Smooth muscle cell (in vitro differentiated cells): ENCODE results near the gene ANKS6. TPM values are rescaled to one million over a fixed set of nuclear protein-coding genes. Genes with fewer than 3 reads are reported as not detected.

Experiments used
- DNase-seq: peaks from one replicate; lab custom pipeline; 2025; ENCODE audit not compliant: unreplicated experiment; lab: John Stamatoyannopoulos, UW
- H2AFZ ChIP-seq: fragments of 200-600 bp; sonication (generic); 2 replicates; pipeline ENCODE4 v1.6.0; 2016; ENCODE audit warnings: antibody characterized with exemption, low read depth, mild to moderate bottlenecking
- H3F3A ChIP-seq: fragments of 200-600 bp; sonication (generic); 2 replicates; pipeline ENCODE4 v1.6.0; 2017; ENCODE audit warnings: antibody characterized with exemption, low read depth
- H3K27ac ChIP-seq: fragments of 200-600 bp; sonication (generic); 2 replicates; pipeline ENCODE4 v1.5.1; 2016; ENCODE audit warnings: low read depth, mild to moderate bottlenecking
- H3K27me3 ChIP-seq: fragments of 200-600 bp; sonication (generic); 2 replicates; pipeline ENCODE4 v1.6.1; 2016; ENCODE audit warnings: low read depth, mild to moderate bottlenecking
- H3K36me3 ChIP-seq: fragments of 200-600 bp; sonication (generic); 2 replicates; pipeline ENCODE4 v1.5.1; 2016; ENCODE audit warnings: low read depth
- H3K4me1 ChIP-seq: fragments of 200-600 bp; sonication (generic); 2 replicates; pipeline ENCODE4 v1.5.1; 2016; ENCODE audit warnings: low read depth
- H3K4me2 ChIP-seq: fragments of 200-600 bp; sonication (generic); 2 replicates; pipeline ENCODE4 v1.6.0; 2016; ENCODE audit warnings: mild to moderate bottlenecking
- H3K4me3 ChIP-seq: fragments of 200-600 bp; sonication (generic); 2 replicates; pipeline ENCODE4 v1.5.1; 2016; ENCODE audit warnings: mild to moderate bottlenecking
- H3K79me2 ChIP-seq: fragments of 200-600 bp; sonication (generic); 2 replicates; pipeline ENCODE4 v1.6.0; 2016; ENCODE audit warnings: low read depth, mild to moderate bottlenecking
- H3K9ac ChIP-seq: fragments of 200-600 bp; sonication (generic); 2 replicates; pipeline ENCODE4 v1.6.0; 2016; ENCODE audit warnings: low read depth
- H3K9me3 ChIP-seq: fragments of 200-600 bp; sonication (generic); replicated peaks from 2 replicates; pipeline ENCODE4 v1.5.1; 2016; ENCODE audit warnings: low read depth
- H4K20me1 ChIP-seq: fragments of 200-600 bp; sonication (generic); 2 replicates; pipeline ENCODE4 v1.6.0; 2016; ENCODE audit warnings: low read depth
- WGBS: methylation state at CpG from one replicate; pipeline ENCODE4 v1.1.7; 2016; ENCODE audit warnings: low lambda C conversion rate; 5-methylcytosine and 5-hydroxymethylcytosine counted together
- polyA plus RNA-seq: library from polyadenylated mRNA; unstranded; fragments of >200 nt; fragmentation: Nextera tagmentation; extraction: Ambion mirVana; gene quantifications from 2 replicates; pipeline ENCODE4 v1.2.1, GENCODE V29; 2016
- total RNA-seq: library from RNA; depleted of rRNA; stranded (reverse); fragments of >200 nt; gene quantifications from 2 replicates; pipeline ENCODE4 v1.2.3, GENCODE V29; 2014
- TF ChIP-seq, protein P1 (sequence below): fragments of 200-600 bp; sonication (generic); IDR thresholded peaks from 2 replicates; pipeline ENCODE4 v1.5.1; 2017; ENCODE audit warnings: borderline replicate concordance, mild to moderate bottlenecking, antibody characterized with exemption; ENCODE audit not compliant: insufficient read depth, poor library complexity, severe bottlenecking

The ANKS6 gene
- total and polyA plus RNA-seq, 2 experiments from 2014 or later, result 10.5 to 13.6 TPM

DNA sequence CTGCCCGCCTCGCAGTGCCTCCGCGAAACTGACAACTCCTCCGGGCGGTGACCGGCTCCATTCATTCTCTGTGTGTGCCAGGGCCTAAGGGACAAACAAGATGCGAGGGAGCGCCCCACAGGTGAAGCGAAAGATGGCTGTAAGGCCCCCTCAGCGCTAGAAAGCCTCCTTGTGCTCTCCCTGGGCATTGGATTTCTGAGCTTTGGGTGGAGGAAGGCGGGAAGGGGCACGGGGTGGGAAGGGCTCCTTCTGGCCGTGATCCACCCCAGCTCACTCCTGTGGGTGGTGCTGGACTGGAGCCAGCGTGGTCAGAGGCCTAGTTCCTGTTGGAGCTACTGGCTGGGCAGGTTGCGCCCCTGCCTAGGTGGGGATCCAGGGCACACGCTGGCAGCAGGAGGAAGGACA is 12.1 kb upstream of the ANKS6 start:
- H2AFZ ChIP-seq, result peak overlapping the region; percentile 77
- H3K4me2 ChIP-seq, result peak overlapping the region; percentile 99
- peak overlapping the region; percentile 60 for H3K4me3 ChIP-seq
- no peak for DNase-seq
- H4K20me1 ChIP-seq, result no peaks in the 10 kb centered on the region
- TF ChIP-seq, protein P1, sequence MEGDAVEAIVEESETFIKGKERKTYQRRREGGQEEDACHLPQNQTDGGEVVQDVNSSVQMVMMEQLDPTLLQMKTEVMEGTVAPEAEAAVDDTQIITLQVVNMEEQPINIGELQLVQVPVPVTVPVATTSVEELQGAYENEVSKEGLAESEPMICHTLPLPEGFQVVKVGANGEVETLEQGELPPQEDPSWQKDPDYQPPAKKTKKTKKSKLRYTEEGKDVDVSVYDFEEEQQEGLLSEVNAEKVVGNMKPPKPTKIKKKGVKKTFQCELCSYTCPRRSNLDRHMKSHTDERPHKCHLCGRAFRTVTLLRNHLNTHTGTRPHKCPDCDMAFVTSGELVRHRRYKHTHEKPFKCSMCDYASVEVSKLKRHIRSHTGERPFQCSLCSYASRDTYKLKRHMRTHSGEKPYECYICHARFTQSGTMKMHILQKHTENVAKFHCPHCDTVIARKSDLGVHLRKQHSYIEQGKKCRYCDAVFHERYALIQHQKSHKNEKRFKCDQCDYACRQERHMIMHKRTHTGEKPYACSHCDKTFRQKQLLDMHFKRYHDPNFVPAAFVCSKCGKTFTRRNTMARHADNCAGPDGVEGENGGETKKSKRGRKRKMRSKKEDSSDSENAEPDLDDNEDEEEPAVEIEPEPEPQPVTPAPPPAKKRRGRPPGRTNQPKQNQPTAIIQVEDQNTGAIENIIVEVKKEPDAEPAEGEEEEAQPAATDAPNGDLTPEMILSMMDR, result no peak
- H3K27me3 ChIP-seq, result peaks cover 25% of the 10 kb centered on the region
- peaks cover 29% of the 10 kb centered on the region for H3K4me1 ChIP-seq
- 54% methylated on average over 16 of the region's 17 CpGs for WGBS
- no peak overlapping the region for H3K9ac ChIP-seq
- H3F3A ChIP-seq, result peaks cover 8% of the 10 kb centered on the region
- H3K9me3 ChIP-seq, result no peaks in the 10 kb centered on the region
- H3K36me3 ChIP-seq, result no peaks in the 10 kb centered on the region
- H3K27ac ChIP-seq, result no peak overlapping the region
- H3K79me2 ChIP-seq, result no peaks in the 10 kb centered on the region

DNA sequence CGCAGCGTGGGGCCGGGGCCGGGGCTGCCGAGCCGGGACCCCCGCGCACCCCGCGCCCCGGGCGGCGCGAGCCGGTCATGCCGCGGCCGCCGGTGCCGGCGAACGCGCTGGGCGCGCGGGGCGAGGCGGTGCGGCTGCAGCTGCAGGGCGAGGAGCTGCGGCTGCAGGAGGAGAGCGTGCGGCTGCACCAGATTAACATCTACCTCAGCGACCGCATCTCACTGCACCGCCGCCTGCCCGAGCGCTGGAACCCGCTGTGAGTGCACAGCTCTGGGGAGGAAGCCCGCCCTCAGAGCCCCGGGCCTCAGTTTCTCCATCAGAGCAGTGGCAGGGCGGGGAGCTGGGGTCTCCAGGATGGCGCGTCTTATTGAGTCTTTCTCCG is 11.4 kb upstream of the ANKS6 start:
- H3K9me3 ChIP-seq, result no peaks in the 10 kb centered on the region
- WGBS, result 1% methylated on average over 37 of the region's 46 CpGs
- H2AFZ ChIP-seq, result peak overlapping the region; percentile 77
- no peak for DNase-seq
- H3K27me3 ChIP-seq, result peaks cover 31% of the 10 kb centered on the region
- H3K27ac ChIP-seq, result no peak overlapping the region
- H3K4me3 ChIP-seq, result peak overlapping the region; percentile 60
- no peaks in the 10 kb centered on the region for H4K20me1 ChIP-seq
- peak overlapping the region; percentile 99 for H3K4me2 ChIP-seq
- peaks cover 8% of the 10 kb centered on the region for H3F3A ChIP-seq
- peaks cover 29% of the 10 kb centered on the region for H3K4me1 ChIP-seq
- no peaks in the 10 kb centered on the region for H3K36me3 ChIP-seq
- no peaks in the 10 kb centered on the region for H3K79me2 ChIP-seq
- H3K9ac ChIP-seq, result no peak overlapping the region
- TF ChIP-seq, protein P1, result no peak

DNA sequence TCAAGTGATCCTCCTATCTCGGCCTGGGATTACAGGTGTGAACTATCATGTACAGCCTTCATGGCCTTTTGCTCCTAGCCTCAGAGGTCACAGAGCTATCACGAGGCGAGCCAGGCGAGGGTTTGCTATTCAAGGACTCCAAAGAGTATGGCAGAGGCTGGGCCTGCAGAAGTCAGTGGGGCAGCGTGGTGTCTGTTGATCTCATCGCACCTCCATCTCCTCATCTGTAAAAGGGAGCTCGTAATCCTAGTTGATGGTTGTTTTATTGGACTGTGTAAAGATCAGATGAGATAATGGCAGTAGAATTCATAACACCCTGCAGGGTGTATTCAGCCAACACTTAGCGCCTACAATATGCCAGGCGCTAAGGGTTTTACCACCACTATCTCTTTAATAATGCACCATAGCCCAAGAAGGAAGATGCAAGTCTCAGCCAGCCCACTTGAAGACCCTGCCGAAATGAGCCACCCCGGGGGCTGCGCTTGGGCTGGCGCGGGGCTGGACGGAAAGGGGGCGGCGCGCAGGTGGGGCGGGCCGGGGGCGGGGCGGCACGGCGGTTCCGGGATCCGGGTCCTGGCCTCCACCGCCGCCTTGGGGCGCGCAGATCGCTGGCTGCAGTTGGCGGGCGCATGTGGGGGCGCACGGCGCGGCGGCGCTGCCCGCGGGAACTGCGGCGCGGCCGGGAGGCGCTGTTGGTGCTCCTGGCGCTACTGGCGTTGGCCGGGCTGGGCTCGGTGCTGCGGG is 10.9 kb upstream of the ANKS6 start, which contains the start of gene GALNT12:
GALNT12 (plus strand) TSS at position 601 of the 744 bp plus-strand sequence; CDS start at position 630, 29 bp downstream.
- H3K79me2 ChIP-seq, result no peaks in the 10 kb centered on the region
- no peaks in the 10 kb centered on the region for H4K20me1 ChIP-seq
- no peaks in the 10 kb centered on the region for H3K9me3 ChIP-seq
- H3K9ac ChIP-seq, result no peak within 1 kb of the TSS
- H2AFZ ChIP-seq, result peak within 1 kb of the TSS; percentile 79
- H3K27ac ChIP-seq, result no peak within 1 kb of the TSS
- peaks cover 31% of the 10 kb centered on the region for H3K27me3 ChIP-seq
- peaks cover 8% of the 10 kb centered on the region for H3F3A ChIP-seq
- peak within 1 kb of the TSS; percentile 60 for H3K4me3 ChIP-seq
- TF ChIP-seq, protein P1, result no peak
- peak within 1 kb of the TSS; percentile 99 for H3K4me2 ChIP-seq
- DNase-seq, result no peak
- H3K36me3 ChIP-seq, result no peaks in the 10 kb centered on the region
- 12% methylated on average over 27 of the region's 51 CpGs for WGBS
- H3K4me1 ChIP-seq, result peaks cover 29% of the 10 kb centered on the region
